GM18870 (cell line): Measurements from ENCODE around the gene MPIG6B.

ENCODE experiments used
- ATAC-seq: cut with Tn5 transposase; IDR thresholded peaks from one replicate; pipeline ENCODE4 v1.9.1; 2021; ENCODE audit warnings: moderate library complexity; ENCODE audit not compliant: unreplicated experiment

MPIG6B gene

GRCh38 chr6:31720196-31720770, 2.9 kb upstream of the MPIG6B start:
- ATAC-seq, result no peak

- no peak for ATAC-seq
Measured at GRCh38 chr6:31721351-31722020, 1.7 kb upstream of the MPIG6B start, which contains the start of gene LY6G6C. LY6G6C (minus strand) TSS chr6:31721746; CDS start chr6:31721679, 67 bp downstream.

- no peak for ATAC-seq
Measured at GRCh38 chr6:31722173-31722572, 1.0 kb upstream of the MPIG6B start.

GRCh38 chr6:31723980-31724691, 963 bp downstream of the MPIG6B start:
- ATAC-seq, result no peak

GRCh38 chr6:31725502-31726350, 2.6 kb downstream of the MPIG6B start:
- ATAC-seq, result no peak

- no peak for ATAC-seq
Measured at GRCh38 chr6:31727034-31727716, 4.0 kb downstream of the MPIG6B start.

GRCh38 chr6:31727717-31728671, 4.8 kb downstream of the MPIG6B start:
- ATAC-seq, result no peak

GRCh38 chr6:31728767-31729514, 5.8 kb downstream of the MPIG6B start, which contains the start of gene DDAH2:
DDAH2 (minus strand) TSS chr6:31729299; CDS start chr6:31729161, 138 bp downstream.
- no peak for ATAC-seq

- ATAC-seq, result no peak
Measured at GRCh38 chr6:31729515-31729978, 6.4 kb downstream of the MPIG6B start.

- no peak for ATAC-seq
Measured at GRCh38 chr6:31729979-31730630, 6.9 kb downstream of the MPIG6B start.

- no peak for ATAC-seq
Measured at GRCh38 chr6:31730631-31731086, 7.5 kb downstream of the MPIG6B start.

GRCh38 chr6:31732029-31732428, 8.9 kb downstream of the MPIG6B start:
- no peak for ATAC-seq

- no peak for ATAC-seq
Measured at GRCh38 chr6:31733734-31734133, 10.6 kb downstream of the MPIG6B start.

GRCh38 chr6:31734247-31734820, 11.2 kb downstream of the MPIG6B start:
- ATAC-seq, result no peak

GRCh38 chr6:31734821-31735406, 11.7 kb downstream of the MPIG6B start:
- ATAC-seq, result no peak

GRCh38 chr6:31736021-31736767, 13.0 kb downstream of the MPIG6B start, which contains the start of gene CLIC1:
CLIC1 (minus strand) TSS chr6:31736530; CDS start chr6:31736300, 230 bp downstream.
- ATAC-seq, result no peak
